GM23248 (cell line): ENCODE measurements around the gene COMMD1. TPM values are rescaled to one million over a fixed set of nuclear protein-coding genes. Genes with fewer than 3 reads are reported as not detected.

Experiments
- DNase-seq: peaks from one replicate; pipeline ENCODE4 v3.0.0-alpha.2; 2015
- H2AFZ ChIP-seq: fragments of 200-600 bp; sonication (generic); 2 replicates; pipeline ENCODE4 v1.6.1; 2016; ENCODE audit warnings: antibody characterized with exemption
- H3F3A ChIP-seq: fragments of 200-600 bp; sonication (generic); 2 replicates; pipeline ENCODE4 v1.6.1; 2016; ENCODE audit warnings: mild to moderate bottlenecking, antibody characterized with exemption, mixed run types; ENCODE audit not compliant: insufficient read depth
- H3K27ac ChIP-seq: fragments of 200-600 bp; sonication (generic); 2 replicates; pipeline ENCODE4 v1.5.1; 2016; ENCODE audit warnings: mild to moderate bottlenecking
- H3K27me3 ChIP-seq: fragments of 200-600 bp; sonication (generic); replicated peaks from 2 replicates; pipeline ENCODE4 v1.6.1; 2016; ENCODE audit warnings: mild to moderate bottlenecking; ENCODE audit not compliant: insufficient read depth
- H3K36me3 ChIP-seq: fragments of 200-600 bp; sonication (generic); 2 replicates; pipeline ENCODE4 v1.6.1; 2016; ENCODE audit warnings: low read depth, mild to moderate bottlenecking
- H3K4me1 ChIP-seq: fragments of 200-600 bp; sonication (generic); 2 replicates; pipeline ENCODE4 v1.6.1; 2016; ENCODE audit warnings: mild to moderate bottlenecking; ENCODE audit not compliant: insufficient read depth
- H3K4me2 ChIP-seq: fragments of 200-600 bp; sonication (generic); one replicate; pipeline ENCODE4 v1.6.1; 2016; ENCODE audit warnings: mild to moderate bottlenecking; ENCODE audit not compliant: unreplicated experiment
- H3K4me3 ChIP-seq: fragments of 200-600 bp; sonication (generic); 2 replicates; pipeline ENCODE4 v1.5.1; 2016; ENCODE audit warnings: mild to moderate bottlenecking
- H3K79me2 ChIP-seq: fragments of 200-600 bp; sonication (generic); 2 replicates; pipeline ENCODE4 v1.6.1; 2016; ENCODE audit warnings: mild to moderate bottlenecking; ENCODE audit not compliant: insufficient read depth
- H3K9ac ChIP-seq: fragments of 200-600 bp; sonication (generic); 2 replicates; pipeline ENCODE4 v1.6.1; 2016; ENCODE audit warnings: mild to moderate bottlenecking
- H3K9me2 ChIP-seq: fragments of 200-600 bp; sonication (generic); 2 replicates; pipeline ENCODE4 v1.6.1; 2016; ENCODE audit warnings: mixed run types, mild to moderate bottlenecking, moderate library complexity; ENCODE audit not compliant: insufficient read depth
- H3K9me3 ChIP-seq: fragments of 200-600 bp; sonication (generic); one replicate; pipeline ENCODE4 v1.6.1; 2017; ENCODE audit warnings: low read depth
- H4K20me1 ChIP-seq: fragments of 200-600 bp; sonication (generic); 2 replicates; pipeline ENCODE4 v1.6.0; 2016; ENCODE audit not compliant: insufficient read depth
- EZH2 ChIP-seq: fragments of 200-600 bp; sonication (generic); IDR thresholded peaks from 2 replicates; pipeline ENCODE4 v1.6.1; 2018; ENCODE audit warnings: antibody characterized with exemption, mild to moderate bottlenecking; ENCODE audit not compliant: insufficient read depth, poor library complexity, severe bottlenecking
- EZH2phosphoT487 ChIP-seq: fragments of 200-600 bp; sonication (generic); IDR thresholded peaks from 2 replicates; pipeline ENCODE4 v1.6.1; 2018; ENCODE audit warnings: antibody characterized with exemption, moderate library complexity, mild to moderate bottlenecking, low read depth; ENCODE audit not compliant: insufficient read depth
- WGBS, 2 experiments: methylation state at CpG; one replicate each; pipeline ENCODE4 v1.1.6; 2015 to 2017; ENCODE audit warnings: low lambda C conversion rate in 2 of 2, low coverage in 1 of 2; ENCODE audit errors: missing lambda C conversion rate in 2 of 2; 5-methylcytosine and 5-hydroxymethylcytosine counted together
- in situ Hi-C: fragments of 300-500 bp; cut with MboI; formaldehyde crosslinking; loops from 2 replicates; pipeline ENCODE4 v1.15.0; 2020
- polyA plus RNA-seq: library from polyadenylated mRNA; unstranded; fragments of >200 nt; fragmentation: Nextera tagmentation; extraction: Ambion mirVana; gene quantifications from 2 replicates; pipeline ENCODE4 v1.2.1, GENCODE V29; 2016
- total RNA-seq: library from RNA; depleted of rRNA; stranded (reverse); fragments of >200 nt; shearing (Covaris generic); gene quantifications from 2 replicates; pipeline ENCODE4 v1.2.3, GENCODE V29; 2014

The COMMD1 gene
- total and polyA plus RNA-seq, 2 experiments from 2014 or later = 40.5 to 74.2 TPM

GRCh38 chr2:62050456-62051045 lies 145.1 kb downstream of the COMMD1 start:
- Histone ChIP-seq H3K9me2 (no peaks in the 10 kb centered on the region), H3F3A (no peaks in the 10 kb centered on the region), H3K36me3 (no peaks in the 10 kb centered on the region), H3K9me3 (no peaks in the 10 kb centered on the region), H3K4me2 (no peak overlapping the region), H2AFZ (no peak overlapping the region), H3K79me2 (no peaks in the 10 kb centered on the region), H3K9ac (no peak overlapping the region), H3K27ac (no peak overlapping the region), H3K4me3 (no peak overlapping the region), H3K4me1 (no peaks in the 10 kb centered on the region), H3K27me3 (no peaks in the 10 kb centered on the region), H4K20me1 (no peaks in the 10 kb centered on the region)
- WGBS, 2 experiments = 63 to 70% methylated on average over 2 of the region's 2 CpGs
- DNase-seq = no peak
- in situ Hi-C loops = no loop called here
- no peak for TF ChIP-seq EZH2
- no peak for TF ChIP-seq EZH2phosphoT487

GRCh38 chr2:62054029-62054791 lies 148.7 kb downstream of the COMMD1 start:
- Histone ChIP-seq H3K27ac (no peak overlapping the region), H3K9me3 (no peaks in the 10 kb centered on the region), H3K4me1 (no peaks in the 10 kb centered on the region), H3K9me2 (no peaks in the 10 kb centered on the region), H3K27me3 (no peaks in the 10 kb centered on the region), H3K4me3 (no peak overlapping the region), H2AFZ (no peak overlapping the region), H3K4me2 (no peak overlapping the region), H4K20me1 (no peaks in the 10 kb centered on the region), H3K79me2 (no peaks in the 10 kb centered on the region), H3K36me3 (no peaks in the 10 kb centered on the region), H3F3A (no peaks in the 10 kb centered on the region), H3K9ac (no peak overlapping the region)
- TF ChIP-seq EZH2 (no peak), EZH2phosphoT487 (no peak)
- WGBS, 2 experiments = 97 to 100% methylated on average over 4 of the region's 4 CpGs
- no peak for DNase-seq
- in situ Hi-C loops = no loop called here

- Histone ChIP-seq H3K36me3 (no peaks in the 10 kb centered on the region), H3K4me3 (no peak overlapping the region), H3K27ac (no peak overlapping the region), H4K20me1 (no peaks in the 10 kb centered on the region), H3K27me3 (no peaks in the 10 kb centered on the region), H3K9me3 (no peaks in the 10 kb centered on the region), H2AFZ (no peak overlapping the region), H3K4me1 (no peaks in the 10 kb centered on the region), H3K9me2 (no peaks in the 10 kb centered on the region), H3F3A (no peaks in the 10 kb centered on the region), H3K9ac (no peak overlapping the region), H3K79me2 (no peaks in the 10 kb centered on the region), H3K4me2 (no peak overlapping the region)
- in situ Hi-C loops = no loop called here
- no peak for DNase-seq
- TF ChIP-seq EZH2 = no peak
- TF ChIP-seq EZH2phosphoT487 = no peak
- 99% methylated on average over 3 of the region's 3 CpGs for WGBS, 2 experiments
Measured at GRCh38 chr2:62054916-62055450, 149.5 kb downstream of the COMMD1 start.

DNA sequence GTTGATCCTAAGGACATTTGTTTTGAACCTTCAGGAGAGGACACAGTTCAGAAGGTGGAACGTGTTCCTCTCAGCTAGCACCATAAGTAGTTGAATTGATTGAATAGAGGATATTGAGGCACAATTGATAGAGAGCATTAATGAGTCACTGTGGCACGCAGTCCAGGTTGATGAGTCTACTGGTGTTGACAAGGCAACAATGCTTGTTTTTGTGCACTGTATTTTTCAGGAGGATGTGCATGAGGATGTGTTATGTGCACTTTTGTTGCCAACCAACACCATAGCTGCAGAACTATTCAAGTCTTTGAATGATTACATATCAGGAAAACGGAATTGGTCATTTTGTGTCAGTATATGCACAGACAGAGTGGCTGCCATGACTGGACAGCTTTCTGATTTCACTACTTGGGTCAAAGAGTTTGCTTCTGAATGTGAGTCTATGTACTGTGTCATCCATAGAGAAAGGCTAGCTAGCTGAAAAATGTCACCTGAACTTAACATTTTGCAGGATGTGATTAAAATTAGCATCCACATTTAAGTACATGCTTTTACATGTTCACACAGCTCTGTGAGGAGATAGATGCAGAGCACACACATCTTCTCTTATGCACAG lies 150.4 kb downstream of the COMMD1 start:
- no peak for TF ChIP-seq EZH2
- TF ChIP-seq EZH2phosphoT487 = no peak
- Histone ChIP-seq H3F3A (no peaks in the 10 kb centered on the region), H3K9me2 (no peaks in the 10 kb centered on the region), H2AFZ (no peak overlapping the region), H3K36me3 (no peaks in the 10 kb centered on the region), H3K9me3 (no peaks in the 10 kb centered on the region), H4K20me1 (no peaks in the 10 kb centered on the region), H3K4me1 (no peaks in the 10 kb centered on the region), H3K9ac (no peak overlapping the region), H3K4me2 (no peak overlapping the region), H3K4me3 (no peak overlapping the region), H3K79me2 (no peaks in the 10 kb centered on the region), H3K27me3 (no peaks in the 10 kb centered on the region), H3K27ac (no peak overlapping the region)
- WGBS, 2 experiments = 92 to 94% methylated on average over 3 of the region's 3 CpGs
- in situ Hi-C loops = no loop called here
- no peak for DNase-seq
